Measurements from ENCODE around the gene SLC27A4. TPM values are rescaled to one million over a fixed set of nuclear protein-coding genes. Genes with fewer than 3 reads are reported as not detected.

SLC27A4 gene
- total and polyA plus RNA-seq, 2 of the 13 experiments (the other 11 are each of a cell fraction or from before 2014, with no cell fraction given): 10.6 to 18.8 TPM

GRCh38 chr9:128322404-128323211 lies 17.7 kb upstream of the SLC27A4 start, which contains the start of the genes COQ4 and TRUB2 (continued):
- TF ChIP-seq TRAFD1 (CRISPR knock-in tag; IDR thresholded peaks at IDR 0.05; ENCODE audit: borderline replicate concordance) (0 out of 2 replicates have a peak, but pooled peaks have one; percentile 40), REPIN1 (CRISPR knock-in tag; IDR thresholded peaks at IDR 0.05; ENCODE audit: borderline replicate concordance, low read depth) (peak; percentile 86), IRX3 (CRISPR knock-in tag; IDR thresholded peaks at IDR 0.05; ENCODE audit: borderline replicate concordance, low read depth) (no peak), FLYWCH1 (CRISPR knock-in tag; IDR thresholded peaks at IDR 0.05) (no peak), ZFP62 (CRISPR knock-in tag; IDR thresholded peaks at IDR 0.05) (no peak), BORCS8-MEF2B (CRISPR knock-in tag; IDR thresholded peaks at IDR 0.05) (peak; percentile 42; the same call in 1 of the 2 replicates), THYN1 (CRISPR knock-in tag; IDR thresholded peaks at IDR 0.05; ENCODE audit: borderline replicate concordance, low read depth) (no peak), HMG20B (CRISPR knock-in tag; conservative IDR thresholded peaks at IDR 0.05) (no peak), NFIB (CRISPR knock-in tag; IDR thresholded peaks at IDR 0.05; ENCODE audit: borderline replicate concordance) (no peak)
- TF ChIP-seq, protein P1, sequence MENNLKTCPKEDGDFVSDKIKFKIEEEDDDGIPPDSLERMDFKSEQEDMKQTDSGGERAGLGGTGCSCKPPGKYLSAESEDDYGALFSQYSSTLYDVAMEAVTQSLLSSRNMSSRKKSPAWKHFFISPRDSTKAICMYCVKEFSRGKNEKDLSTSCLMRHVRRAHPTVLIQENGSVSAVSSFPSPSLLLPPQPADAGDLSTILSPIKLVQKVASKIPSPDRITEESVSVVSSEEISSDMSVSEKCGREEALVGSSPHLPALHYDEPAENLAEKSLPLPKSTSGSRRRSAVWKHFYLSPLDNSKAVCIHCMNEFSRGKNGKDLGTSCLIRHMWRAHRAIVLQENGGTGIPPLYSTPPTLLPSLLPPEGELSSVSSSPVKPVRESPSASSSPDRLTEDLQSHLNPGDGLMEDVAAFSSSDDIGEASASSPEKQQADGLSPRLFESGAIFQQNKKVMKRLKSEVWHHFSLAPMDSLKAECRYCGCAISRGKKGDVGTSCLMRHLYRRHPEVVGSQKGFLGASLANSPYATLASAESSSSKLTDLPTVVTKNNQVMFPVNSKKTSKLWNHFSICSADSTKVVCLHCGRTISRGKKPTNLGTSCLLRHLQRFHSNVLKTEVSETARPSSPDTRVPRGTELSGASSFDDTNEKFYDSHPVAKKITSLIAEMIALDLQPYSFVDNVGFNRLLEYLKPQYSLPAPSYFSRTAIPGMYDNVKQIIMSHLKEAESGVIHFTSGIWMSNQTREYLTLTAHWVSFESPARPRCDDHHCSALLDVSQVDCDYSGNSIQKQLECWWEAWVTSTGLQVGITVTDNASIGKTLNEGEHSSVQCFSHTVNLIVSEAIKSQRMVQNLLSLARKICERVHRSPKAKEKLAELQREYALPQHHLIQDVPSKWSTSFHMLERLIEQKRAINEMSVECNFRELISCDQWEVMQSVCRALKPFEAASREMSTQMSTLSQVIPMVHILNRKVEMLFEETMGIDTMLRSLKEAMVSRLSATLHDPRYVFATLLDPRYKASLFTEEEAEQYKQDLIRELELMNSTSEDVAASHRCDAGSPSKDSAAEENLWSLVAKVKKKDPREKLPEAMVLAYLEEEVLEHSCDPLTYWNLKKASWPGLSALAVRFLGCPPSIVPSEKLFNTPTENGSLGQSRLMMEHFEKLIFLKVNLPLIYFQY (CRISPR knock-in tag; IDR thresholded peaks at IDR 0.05; ENCODE audit: borderline replicate concordance): no peak
- TF ChIP-seq, protein P2, sequence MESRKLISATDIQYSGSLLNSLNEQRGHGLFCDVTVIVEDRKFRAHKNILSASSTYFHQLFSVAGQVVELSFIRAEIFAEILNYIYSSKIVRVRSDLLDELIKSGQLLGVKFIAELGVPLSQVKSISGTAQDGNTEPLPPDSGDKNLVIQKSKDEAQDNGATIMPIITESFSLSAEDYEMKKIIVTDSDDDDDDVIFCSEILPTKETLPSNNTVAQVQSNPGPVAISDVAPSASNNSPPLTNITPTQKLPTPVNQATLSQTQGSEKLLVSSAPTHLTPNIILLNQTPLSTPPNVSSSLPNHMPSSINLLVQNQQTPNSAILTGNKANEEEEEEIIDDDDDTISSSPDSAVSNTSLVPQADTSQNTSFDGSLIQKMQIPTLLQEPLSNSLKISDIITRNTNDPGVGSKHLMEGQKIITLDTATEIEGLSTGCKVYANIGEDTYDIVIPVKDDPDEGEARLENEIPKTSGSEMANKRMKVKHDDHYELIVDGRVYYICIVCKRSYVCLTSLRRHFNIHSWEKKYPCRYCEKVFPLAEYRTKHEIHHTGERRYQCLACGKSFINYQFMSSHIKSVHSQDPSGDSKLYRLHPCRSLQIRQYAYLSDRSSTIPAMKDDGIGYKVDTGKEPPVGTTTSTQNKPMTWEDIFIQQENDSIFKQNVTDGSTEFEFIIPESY (CRISPR knock-in tag; IDR thresholded peaks at IDR 0.05): peak; percentile 48; the same call in 1 of the 2 replicates
- TF ChIP-seq, protein P3, sequence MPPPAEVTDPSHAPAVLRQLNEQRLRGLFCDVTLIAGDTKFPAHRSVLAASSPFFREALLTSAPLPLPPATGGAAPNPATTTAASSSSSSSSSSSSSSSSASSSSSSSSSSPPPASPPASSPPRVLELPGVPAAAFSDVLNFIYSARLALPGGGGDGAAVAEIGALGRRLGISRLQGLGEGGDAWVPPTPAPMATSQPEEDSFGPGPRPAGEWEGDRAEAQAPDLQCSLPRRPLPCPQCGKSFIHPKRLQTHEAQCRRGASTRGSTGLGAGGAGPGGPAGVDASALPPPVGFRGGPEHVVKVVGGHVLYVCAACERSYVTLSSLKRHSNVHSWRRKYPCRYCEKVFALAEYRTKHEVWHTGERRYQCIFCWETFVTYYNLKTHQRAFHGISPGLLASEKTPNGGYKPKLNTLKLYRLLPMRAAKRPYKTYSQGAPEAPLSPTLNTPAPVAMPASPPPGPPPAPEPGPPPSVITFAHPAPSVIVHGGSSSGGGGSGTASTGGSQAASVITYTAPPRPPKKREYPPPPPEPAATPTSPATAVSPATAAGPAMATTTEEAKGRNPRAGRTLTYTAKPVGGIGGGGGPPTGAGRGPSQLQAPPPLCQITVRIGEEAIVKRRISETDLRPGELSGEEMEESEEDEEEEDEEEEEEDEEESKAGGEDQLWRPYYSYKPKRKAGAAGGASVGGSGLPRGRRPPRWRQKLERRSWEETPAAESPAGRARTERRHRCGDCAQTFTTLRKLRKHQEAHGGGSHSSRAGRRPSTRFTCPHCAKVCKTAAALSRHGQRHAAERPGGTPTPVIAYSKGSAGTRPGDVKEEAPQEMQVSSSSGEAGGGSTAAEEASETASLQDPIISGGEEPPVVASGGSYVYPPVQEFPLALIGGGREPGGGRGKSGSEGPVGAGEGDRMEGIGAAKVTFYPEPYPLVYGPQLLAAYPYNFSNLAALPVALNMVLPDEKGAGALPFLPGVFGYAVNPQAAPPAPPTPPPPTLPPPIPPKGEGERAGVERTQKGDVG (CRISPR knock-in tag; IDR thresholded peaks at IDR 0.05; ENCODE audit: borderline replicate concordance): no peak; the same call in 1 of the 2 replicates
- TF ChIP-seq, protein P4, sequence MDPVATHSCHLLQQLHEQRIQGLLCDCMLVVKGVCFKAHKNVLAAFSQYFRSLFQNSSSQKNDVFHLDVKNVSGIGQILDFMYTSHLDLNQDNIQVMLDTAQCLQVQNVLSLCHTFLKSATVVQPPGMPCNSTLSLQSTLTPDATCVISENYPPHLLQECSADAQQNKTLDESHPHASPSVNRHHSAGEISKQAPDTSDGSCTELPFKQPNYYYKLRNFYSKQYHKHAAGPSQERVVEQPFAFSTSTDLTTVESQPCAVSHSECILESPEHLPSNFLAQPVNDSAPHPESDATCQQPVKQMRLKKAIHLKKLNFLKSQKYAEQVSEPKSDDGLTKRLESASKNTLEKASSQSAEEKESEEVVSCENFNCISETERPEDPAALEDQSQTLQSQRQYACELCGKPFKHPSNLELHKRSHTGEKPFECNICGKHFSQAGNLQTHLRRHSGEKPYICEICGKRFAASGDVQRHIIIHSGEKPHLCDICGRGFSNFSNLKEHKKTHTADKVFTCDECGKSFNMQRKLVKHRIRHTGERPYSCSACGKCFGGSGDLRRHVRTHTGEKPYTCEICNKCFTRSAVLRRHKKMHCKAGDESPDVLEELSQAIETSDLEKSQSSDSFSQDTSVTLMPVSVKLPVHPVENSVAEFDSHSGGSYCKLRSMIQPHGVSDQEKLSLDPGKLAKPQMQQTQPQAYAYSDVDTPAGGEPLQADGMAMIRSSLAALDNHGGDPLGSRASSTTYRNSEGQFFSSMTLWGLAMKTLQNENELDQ (CRISPR knock-in tag; IDR thresholded peaks at IDR 0.05; ENCODE audit: borderline replicate concordance): no peak
